NCI-H146 (cell line): ENCODE results near the gene EME1.

Experiments used
- DNase-seq: peaks from one replicate; lab custom pipeline; 2025; lab: John Stamatoyannopoulos, UW

Gene EME1

GRCh38 chr17:50348522-50349242, 24.3 kb upstream of the EME1 start:
- no peak for DNase-seq

DNA sequence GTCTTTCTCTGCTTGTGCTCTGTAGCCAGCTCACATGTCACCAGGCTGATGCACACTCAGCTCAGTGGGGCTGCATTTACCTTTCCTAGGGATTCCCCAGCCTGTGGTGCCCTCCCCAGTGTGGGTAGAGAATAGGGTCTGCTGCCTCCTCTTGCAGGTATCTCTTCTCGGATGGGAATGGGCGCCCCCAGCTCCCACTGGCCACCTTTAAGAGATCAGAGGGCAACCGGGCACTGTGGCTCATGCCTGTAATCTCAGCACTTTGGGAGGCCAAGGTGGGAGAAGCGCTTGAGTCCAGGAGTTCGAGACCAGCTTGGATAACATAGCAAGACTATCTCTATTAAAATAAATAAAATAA, 23.8 kb upstream of the EME1 start:
- DNase-seq: no peak

DNA sequence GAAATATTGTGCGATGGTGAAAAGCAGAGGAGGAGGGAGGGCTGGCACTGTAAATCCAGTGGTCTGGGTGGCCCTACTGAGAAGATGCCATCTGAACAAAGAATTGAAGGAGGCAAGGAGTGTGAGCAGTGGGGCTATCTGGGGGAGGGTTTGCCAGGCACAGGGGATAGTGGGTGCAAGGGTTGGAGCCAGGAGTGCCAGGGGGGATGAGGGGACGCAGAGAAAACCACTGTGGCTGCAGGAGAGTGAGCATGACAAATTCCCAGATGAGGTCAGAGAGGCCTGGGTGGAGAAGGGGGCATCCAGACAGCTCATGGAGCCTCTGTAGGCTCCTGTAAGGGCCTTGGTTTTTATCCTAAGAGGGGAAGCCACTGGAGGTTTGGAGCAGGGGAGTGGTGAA, 22.3 kb upstream of the EME1 start:
- no peak for DNase-seq

DNA sequence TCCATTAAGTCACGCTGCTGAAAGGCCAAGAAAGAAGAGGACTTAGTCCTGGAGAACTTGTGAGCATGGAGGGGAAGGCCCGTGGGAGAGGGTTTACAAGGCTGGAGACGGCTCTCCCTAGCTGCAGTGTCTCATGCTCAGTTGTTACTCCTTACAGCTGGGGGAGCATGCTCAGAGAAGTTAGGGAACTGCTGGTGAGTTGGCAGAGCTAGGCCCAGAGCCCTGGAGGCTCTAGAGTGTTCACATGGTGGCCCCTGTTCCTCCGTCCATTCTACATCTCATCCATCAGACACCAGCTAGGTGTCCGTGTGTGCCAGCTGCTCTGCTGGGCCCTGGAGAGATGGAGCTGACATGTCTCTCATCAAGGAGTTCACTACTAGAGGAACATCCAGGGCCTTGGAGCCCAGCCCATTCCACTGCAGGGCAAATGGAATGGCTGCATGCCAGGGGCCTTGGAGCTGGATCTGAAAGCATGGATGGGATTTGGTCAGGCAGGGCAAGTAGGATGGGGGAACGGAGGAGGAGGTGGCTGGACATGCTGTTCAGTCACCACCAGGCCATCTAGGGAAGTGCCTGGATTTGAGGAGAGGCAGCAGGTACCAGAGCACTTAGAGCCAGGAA, 20.8 kb upstream of the EME1 start:
- no peak for DNase-seq

DNA sequence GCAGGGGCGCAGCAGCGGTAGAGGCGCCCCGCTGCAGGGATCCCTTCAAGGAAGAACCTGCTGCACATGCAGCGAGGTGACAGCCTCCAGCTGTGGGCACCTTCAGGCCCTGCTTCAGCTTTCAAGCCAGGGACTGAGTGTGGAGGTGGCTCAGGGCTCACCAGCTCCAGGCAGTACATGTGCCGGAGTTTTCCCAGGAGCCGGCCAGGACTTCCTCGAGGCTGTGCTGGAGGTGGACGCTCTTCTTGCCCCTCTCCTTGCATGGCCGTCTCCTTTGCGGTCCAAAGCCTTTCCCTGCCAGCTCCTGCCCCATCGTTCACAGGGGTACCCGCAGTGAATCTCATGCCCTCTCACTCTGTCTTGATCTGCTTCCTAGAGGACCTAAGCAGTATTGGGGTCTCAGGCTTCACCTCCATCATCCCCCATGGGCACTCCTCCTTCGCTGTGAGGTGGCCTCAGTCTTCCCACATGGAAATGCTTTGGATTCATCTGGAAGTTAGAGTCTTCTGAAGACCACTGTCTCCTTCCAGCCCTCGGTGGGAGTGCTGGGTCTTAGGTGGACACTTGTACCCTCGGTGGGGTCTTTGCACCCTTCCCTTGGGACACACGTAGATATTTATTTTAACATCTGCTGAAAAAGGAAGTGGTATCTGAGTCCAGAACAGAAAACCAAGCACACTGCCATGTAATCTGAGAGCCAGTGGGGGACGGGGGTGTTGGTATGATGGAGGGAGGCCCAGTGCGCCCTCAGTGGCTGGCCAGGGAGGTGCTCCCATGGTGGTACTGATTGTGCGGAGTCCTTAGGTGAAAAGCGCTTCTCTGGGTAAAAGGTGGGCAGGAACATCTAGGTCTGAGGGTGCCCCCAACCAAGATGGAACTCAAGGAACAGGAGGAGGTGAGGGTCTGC, 20.1 kb upstream of the EME1 start:
- DNase-seq: no peak

DNA sequence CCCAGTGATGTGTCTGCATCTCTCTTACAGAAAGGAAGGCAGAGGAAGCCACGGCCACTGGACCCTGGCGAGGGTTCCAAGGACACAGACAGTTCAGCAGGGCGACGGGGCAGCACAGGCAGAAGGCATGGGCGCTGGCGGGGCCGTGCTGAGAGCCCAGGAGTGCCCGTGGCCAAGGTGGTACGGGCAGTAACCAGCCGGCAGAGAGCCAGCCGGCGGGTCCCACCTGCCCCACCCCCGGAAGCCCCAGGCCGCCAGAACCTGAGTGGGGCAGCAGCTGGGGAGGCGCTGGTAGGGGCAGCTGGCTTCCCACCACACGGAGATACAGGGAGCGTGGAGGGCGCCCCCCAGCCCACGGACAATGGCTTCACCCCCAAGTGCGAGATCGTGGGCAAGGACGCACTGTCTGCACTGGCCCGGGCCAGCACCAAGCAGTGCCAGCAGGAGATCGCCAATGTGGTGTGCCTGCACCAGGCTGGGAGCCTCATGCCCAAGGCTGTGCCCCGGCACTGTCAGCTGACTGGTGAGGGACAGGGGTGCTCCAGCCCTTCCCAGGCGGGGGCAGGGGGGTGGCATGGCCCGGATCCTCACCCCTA, 19.3 kb upstream of the EME1 start:
- DNase-seq: no peak

DNA sequence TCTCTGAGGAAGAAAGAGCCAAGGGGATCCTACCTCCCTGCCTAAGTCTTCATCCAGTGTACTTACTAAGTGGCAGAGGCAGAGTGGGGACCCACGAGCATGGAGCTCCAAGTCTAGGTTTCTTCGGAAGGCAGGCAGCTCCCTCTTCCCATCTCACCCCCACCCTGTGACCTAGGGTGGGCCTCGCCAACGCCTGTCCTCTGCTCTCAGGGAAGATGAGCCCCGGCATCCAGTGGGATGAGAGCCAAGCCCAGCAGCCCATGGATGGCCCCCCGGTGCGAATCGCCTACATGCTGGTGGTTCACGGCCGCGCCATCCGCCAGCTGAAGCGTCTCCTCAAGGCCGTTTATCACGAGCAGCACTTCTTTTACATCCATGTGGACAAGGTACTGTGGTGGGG, 18.8 kb upstream of the EME1 start:
- no peak for DNase-seq

- no peak for DNase-seq
Observed at GRCh38 chr17:50354776-50355175, 18.3 kb upstream of the EME1 start.

GRCh38 chr17:50355336-50355700, 17.7 kb upstream of the EME1 start:
- DNase-seq: no peak

- no peak for DNase-seq
Observed at GRCh38 chr17:50355701-50356341, 17.2 kb upstream of the EME1 start.

- no peak for DNase-seq
Observed at GRCh38 chr17:50356418-50356817, 16.6 kb upstream of the EME1 start.

DNA sequence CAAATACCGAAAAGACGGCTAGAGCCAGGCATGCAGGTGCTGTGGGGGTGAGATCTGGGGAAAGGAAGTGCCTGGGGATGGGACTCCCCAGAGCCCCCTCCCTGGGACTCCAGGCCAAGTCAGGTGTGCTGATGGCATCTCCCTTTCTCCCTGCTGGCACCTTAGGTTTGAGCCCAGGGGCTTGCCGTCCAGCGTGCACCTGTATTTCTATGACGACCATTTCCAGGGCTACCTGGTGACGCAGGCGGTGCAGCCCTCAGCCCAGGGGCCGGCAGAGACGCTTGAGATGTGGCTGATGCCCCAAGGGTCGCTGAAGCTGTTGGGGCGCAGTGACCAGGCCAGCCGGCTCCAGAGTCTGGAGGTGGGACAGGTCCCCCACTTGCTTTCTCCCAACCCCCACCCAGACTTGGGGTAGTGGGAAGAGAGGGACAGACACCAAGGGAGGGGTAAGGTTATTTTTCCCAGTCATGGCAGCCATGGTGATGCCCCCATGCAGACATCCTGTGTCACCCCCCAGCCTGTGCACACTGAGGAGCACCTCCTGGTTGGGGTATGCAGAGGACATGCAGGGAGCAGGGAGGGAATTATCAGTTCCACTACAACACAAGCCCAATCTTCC, 16.0 kb upstream of the EME1 start:
- no peak for DNase-seq

GRCh38 chr17:50358177-50358576, 14.9 kb upstream of the EME1 start:
- no peak for DNase-seq

DNA sequence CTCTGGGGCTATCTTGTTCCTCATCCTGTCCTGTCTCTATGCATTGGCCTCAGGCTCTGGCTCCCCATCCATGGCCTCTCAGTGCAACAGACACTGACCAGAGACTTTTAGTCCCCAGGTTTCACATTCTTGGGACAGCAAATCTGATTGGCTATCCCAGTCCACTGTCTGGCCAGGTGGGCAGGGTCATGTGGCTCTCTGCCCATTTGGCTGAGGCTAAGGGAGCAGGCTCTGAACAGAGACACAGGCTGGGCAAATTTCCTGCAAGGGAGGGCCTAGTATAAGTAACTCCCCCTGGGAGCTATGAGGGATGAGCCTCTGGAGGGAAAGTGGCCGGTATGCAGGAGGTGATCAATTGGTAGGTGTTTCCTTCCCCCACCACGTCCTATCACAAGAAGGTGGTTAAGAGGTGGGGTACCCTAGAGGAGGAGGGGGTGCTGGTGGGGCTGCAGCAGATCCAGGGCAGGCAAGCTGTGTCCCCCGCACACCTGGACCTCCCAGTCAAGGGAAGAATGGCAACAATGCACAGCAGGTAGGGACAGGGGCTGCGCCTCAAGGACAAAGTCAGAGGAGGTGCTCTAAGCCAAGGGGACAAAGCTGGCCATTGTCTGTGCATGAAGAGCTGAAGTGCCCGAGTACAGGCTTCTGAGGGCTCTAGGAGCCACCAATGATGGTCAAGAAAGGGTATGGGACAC, 13.9 kb upstream of the EME1 start:
- no peak for DNase-seq

DNA sequence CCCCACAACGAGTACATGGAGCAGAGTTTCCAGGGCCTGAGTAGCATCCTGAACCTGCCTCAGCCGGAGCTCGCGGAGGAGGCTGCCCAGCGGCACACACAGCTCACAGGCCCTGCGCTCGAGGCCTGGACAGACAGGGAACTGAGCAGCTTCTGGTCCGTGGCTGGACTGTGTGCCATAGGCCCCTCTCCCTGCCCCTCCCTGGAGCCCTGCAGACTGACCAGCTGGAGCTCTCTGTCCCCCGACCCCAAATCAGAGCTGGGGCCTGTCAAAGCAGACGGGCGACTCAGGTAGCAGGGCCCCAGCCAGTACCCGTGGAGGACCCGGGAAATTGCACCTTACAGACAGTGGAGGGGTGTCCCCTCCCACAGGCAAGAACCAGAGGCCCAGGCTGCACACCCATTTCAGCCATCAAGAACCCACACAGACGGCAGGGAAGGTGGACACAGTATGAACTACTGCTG, 13.0 kb upstream of the EME1 start:
- DNase-seq: no peak

DNA sequence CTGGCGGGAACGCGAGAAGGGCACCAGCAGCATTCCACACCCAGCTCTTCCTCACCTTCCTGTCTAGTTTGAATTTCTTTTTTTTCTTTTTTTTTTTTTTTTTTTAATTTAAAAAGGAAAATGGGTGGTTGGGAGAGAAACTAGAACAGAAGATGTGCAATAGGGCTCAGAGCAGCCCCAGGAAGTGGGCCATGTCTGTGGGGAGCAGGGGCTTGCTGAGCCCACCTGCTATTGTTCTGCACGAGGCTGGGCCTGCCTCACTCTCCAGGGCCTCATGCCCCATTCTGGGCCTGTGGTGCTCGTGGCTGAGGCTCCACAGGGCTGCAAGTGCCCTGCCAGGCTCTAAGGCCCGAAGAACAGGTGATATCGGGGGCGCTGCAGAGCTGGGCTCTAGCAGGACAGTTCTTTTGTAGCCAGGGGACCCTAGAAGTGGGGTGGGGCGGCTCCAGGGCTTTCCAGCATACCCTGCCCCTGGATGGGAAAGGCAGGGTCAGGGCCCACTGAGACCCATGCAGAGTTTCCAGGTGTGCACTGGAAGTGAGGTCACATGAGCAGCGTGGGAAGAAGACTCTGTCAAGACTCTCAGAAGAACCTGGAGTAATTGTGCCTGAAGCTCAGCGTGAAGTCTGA, 12.4 kb upstream of the EME1 start:
- DNase-seq: no peak

GRCh38 chr17:50361561-50362480, 11.2 kb upstream of the EME1 start:
- DNase-seq: peak; percentile 47

DNA sequence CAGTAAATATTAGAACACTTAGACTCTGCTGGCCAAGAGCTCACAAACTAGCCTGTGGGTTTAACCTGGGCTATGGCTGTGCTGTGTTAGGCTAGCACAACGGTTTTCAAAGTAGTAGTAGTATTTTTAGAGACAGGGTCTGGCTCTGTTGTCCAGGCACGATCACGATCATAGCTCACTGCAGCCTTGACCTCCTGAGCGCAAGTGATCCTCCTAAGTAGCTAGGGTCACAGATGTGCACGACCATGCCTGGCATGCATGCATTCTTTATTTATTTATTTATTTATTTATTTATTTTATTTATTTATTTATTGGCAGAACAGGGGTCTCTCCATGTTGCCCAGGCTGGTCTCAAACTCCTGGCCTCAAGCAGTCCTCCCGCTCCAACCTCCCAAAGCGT, 10.4 kb upstream of the EME1 start:
- DNase-seq: no peak
